T-helper 1 cell treated with Interleukin-12 subunit alpha and Interleukin-12 subunit beta and Interleukin-4 antibody, amounts not matched to agents 30 μg/mL and 1 μg/mL, for 36 hours (primary cell): ENCODE measurements around the gene IL22RA1.

ENCODE experiments used
- H3K27ac Mint-ChIP-seq: one replicate; pipeline ENCODE4 v1.8.0; 2021; ENCODE audit warnings: mild to moderate bottlenecking, mixed read lengths
- H3K27me3 Mint-ChIP-seq: one replicate; pipeline ENCODE4 v1.8.0; 2021; ENCODE audit warnings: low read depth, mixed read lengths
- H3K36me3 Mint-ChIP-seq: one replicate; pipeline ENCODE4 v1.8.0; 2021; ENCODE audit warnings: low read depth, mixed read lengths
- H3K4me1 Mint-ChIP-seq: one replicate; pipeline ENCODE4 v1.8.0; 2021; ENCODE audit warnings: low read depth, mixed read lengths
- H3K4me3 Mint-ChIP-seq: one replicate; pipeline ENCODE4 v1.8.0; 2021; ENCODE audit warnings: mild to moderate bottlenecking, moderate library complexity, mixed read lengths
- H3K9me3 Mint-ChIP-seq: one replicate; pipeline ENCODE4 v1.8.0; 2021; ENCODE audit warnings: mixed read lengths

IL22RA1 gene

GRCh38 chr1:24105368-24106160, 37.4 kb downstream of the IL22RA1 start:
- Mint-ChIP-seq H3K27me3 (no peaks in the 10 kb centered on the region), H3K36me3 (no peaks in the 10 kb centered on the region)

GRCh38 chr1:24104854-24105253, 38.1 kb downstream of the IL22RA1 start:
- no peak overlapping the region for H3K4me3 Mint-ChIP-seq
- no peaks in the 10 kb centered on the region for H3K9me3 Mint-ChIP-seq
- H3K36me3 Mint-ChIP-seq, result no peaks in the 10 kb centered on the region
- no peak overlapping the region for H3K27ac Mint-ChIP-seq
- no peaks in the 10 kb centered on the region for H3K4me1 Mint-ChIP-seq
- no peaks in the 10 kb centered on the region for H3K27me3 Mint-ChIP-seq

More at GRCh38 chr1:24105368-24106160, 37.4 kb downstream of the IL22RA1 start:
- no peaks in the 10 kb centered on the region for H3K9me3 Mint-ChIP-seq
- H3K27ac Mint-ChIP-seq, result no peak overlapping the region
- no peaks in the 10 kb centered on the region for H3K4me1 Mint-ChIP-seq
- H3K4me3 Mint-ChIP-seq, result no peak overlapping the region

GRCh38 chr1:24103879-24104278, 39.1 kb downstream of the IL22RA1 start:
- no peak overlapping the region for H3K27ac Mint-ChIP-seq
- no peak overlapping the region for H3K4me3 Mint-ChIP-seq

GRCh38 chr1:24103408-24103807, 39.5 kb downstream of the IL22RA1 start:
- Mint-ChIP-seq H3K27me3 (no peaks in the 10 kb centered on the region), H3K36me3 (no peaks in the 10 kb centered on the region), H3K4me1 (no peaks in the 10 kb centered on the region), H3K4me3 (no peak overlapping the region), H3K27ac (no peak overlapping the region), H3K9me3 (no peaks in the 10 kb centered on the region)

More at GRCh38 chr1:24103879-24104278, 39.1 kb downstream of the IL22RA1 start:
- H3K27me3 Mint-ChIP-seq, result no peaks in the 10 kb centered on the region
- H3K9me3 Mint-ChIP-seq, result no peaks in the 10 kb centered on the region
- no peaks in the 10 kb centered on the region for H3K4me1 Mint-ChIP-seq
- H3K36me3 Mint-ChIP-seq, result no peaks in the 10 kb centered on the region

- no peaks in the 10 kb centered on the region for H3K9me3 Mint-ChIP-seq
- H3K4me3 Mint-ChIP-seq, result no peak overlapping the region
- H3K36me3 Mint-ChIP-seq, result no peaks in the 10 kb centered on the region
- H3K27me3 Mint-ChIP-seq, result no peaks in the 10 kb centered on the region
- no peak overlapping the region for H3K27ac Mint-ChIP-seq
- no peaks in the 10 kb centered on the region for H3K4me1 Mint-ChIP-seq
Measured at GRCh38 chr1:24102961-24103360, 40.0 kb downstream of the IL22RA1 start.

GRCh38 chr1:24101796-24102586, 40.9 kb downstream of the IL22RA1 start:
- H3K27me3 Mint-ChIP-seq, result no peaks in the 10 kb centered on the region
- no peaks in the 10 kb centered on the region for H3K4me1 Mint-ChIP-seq
- H3K27ac Mint-ChIP-seq, result no peak overlapping the region
- no peaks in the 10 kb centered on the region for H3K9me3 Mint-ChIP-seq
- no peaks in the 10 kb centered on the region for H3K36me3 Mint-ChIP-seq
- no peak overlapping the region for H3K4me3 Mint-ChIP-seq

GRCh38 chr1:24100945-24101737, 41.8 kb downstream of the IL22RA1 start:
- Mint-ChIP-seq H3K27me3 (no peaks in the 10 kb centered on the region), H3K27ac (no peak overlapping the region), H3K9me3 (no peaks in the 10 kb centered on the region), H3K36me3 (no peaks in the 10 kb centered on the region), H3K4me1 (no peaks in the 10 kb centered on the region), H3K4me3 (no peak overlapping the region)

- Mint-ChIP-seq H3K27ac (no peak overlapping the region), H3K4me3 (no peak overlapping the region), H3K27me3 (no peaks in the 10 kb centered on the region), H3K9me3 (no peaks in the 10 kb centered on the region), H3K4me1 (no peaks in the 10 kb centered on the region), H3K36me3 (no peaks in the 10 kb centered on the region)
Measured at GRCh38 chr1:24098943-24099638, 43.8 kb downstream of the IL22RA1 start.

- no peak overlapping the region for H3K4me3 Mint-ChIP-seq
- no peaks in the 10 kb centered on the region for H3K36me3 Mint-ChIP-seq
- no peaks in the 10 kb centered on the region for H3K9me3 Mint-ChIP-seq
Measured at GRCh38 chr1:24098102-24098501, 44.8 kb downstream of the IL22RA1 start.

GRCh38 chr1:24097663-24098062, 45.3 kb downstream of the IL22RA1 start:
- no peak overlapping the region for H3K27ac Mint-ChIP-seq
- H3K36me3 Mint-ChIP-seq, result no peaks in the 10 kb centered on the region
- H3K4me1 Mint-ChIP-seq, result no peaks in the 10 kb centered on the region
- no peaks in the 10 kb centered on the region for H3K9me3 Mint-ChIP-seq
- H3K27me3 Mint-ChIP-seq, result no peaks in the 10 kb centered on the region
- no peak overlapping the region for H3K4me3 Mint-ChIP-seq

More at GRCh38 chr1:24098102-24098501, 44.8 kb downstream of the IL22RA1 start:
- Mint-ChIP-seq H3K4me1 (no peaks in the 10 kb centered on the region), H3K27me3 (no peaks in the 10 kb centered on the region), H3K27ac (no peak overlapping the region)

GRCh38 chr1:24096739-24097103, 46.2 kb downstream of the IL22RA1 start:
- Mint-ChIP-seq H3K27me3 (no peaks in the 10 kb centered on the region), H3K27ac (no peak overlapping the region), H3K4me3 (no peak overlapping the region), H3K9me3 (no peaks in the 10 kb centered on the region), H3K36me3 (no peaks in the 10 kb centered on the region), H3K4me1 (no peaks in the 10 kb centered on the region)

GRCh38 chr1:24096009-24096738, 46.8 kb downstream of the IL22RA1 start:
- H3K27ac Mint-ChIP-seq, result no peak overlapping the region

GRCh38 chr1:24095140-24095859, 47.6 kb downstream of the IL22RA1 start:
- Mint-ChIP-seq H3K27me3 (no peaks in the 10 kb centered on the region), H3K27ac (no peak overlapping the region), H3K9me3 (no peaks in the 10 kb centered on the region), H3K36me3 (no peaks in the 10 kb centered on the region), H3K4me3 (no peak overlapping the region), H3K4me1 (no peaks in the 10 kb centered on the region)

More at GRCh38 chr1:24096009-24096738, 46.8 kb downstream of the IL22RA1 start:
- H3K4me1 Mint-ChIP-seq, result no peaks in the 10 kb centered on the region
- H3K9me3 Mint-ChIP-seq, result no peaks in the 10 kb centered on the region
- no peak overlapping the region for H3K4me3 Mint-ChIP-seq
- no peaks in the 10 kb centered on the region for H3K27me3 Mint-ChIP-seq
- no peaks in the 10 kb centered on the region for H3K36me3 Mint-ChIP-seq
